PFSK-1 (cell line): ENCODE results near the gene KCNG2.

Experiments used
- FOXP2 ChIP-seq: optimal IDR thresholded peaks from 2 replicates; pipeline ENCODE3; 2011; ENCODE audit warnings: borderline replicate concordance, control low read depth, inconsistent platforms; ENCODE audit not compliant: insufficient read depth; ENCODE audit errors: extremely low read length, extremely low read depth
- POLR2AphosphoS5 ChIP-seq: IDR thresholded peaks from 2 replicates; pipeline ENCODE4 v1.6.1; 2012; ENCODE audit warnings: low read depth, mild to moderate bottlenecking, control low read depth, low read length, moderate library complexity
- REST ChIP-seq, 2 experiments: IDR thresholded peaks; 2 replicates each; pipeline versions ENCODE4 v1.6.1 to v1.8.0; 2011 to 2012; ENCODE audit warnings: low read depth in 2 of 2, low read length in 2 of 2, control low read depth in 1 of 2, inconsistent platforms in 1 of 2, mild to moderate bottlenecking in 1 of 2, moderate library complexity in 1 of 2; ENCODE audit not compliant: insufficient read depth in 1 of 2
- SIN3A ChIP-seq: IDR thresholded peaks from 2 replicates; pipeline ENCODE4 v1.6.1; 2012; ENCODE audit warnings: mild to moderate bottlenecking, low read length, moderate library complexity, borderline replicate concordance; ENCODE audit not compliant: insufficient read depth
- TAF1 ChIP-seq: IDR thresholded peaks from 2 replicates; pipeline ENCODE4 v1.6.1; 2012; ENCODE audit warnings: low read length, control low read depth, borderline replicate concordance; ENCODE audit not compliant: insufficient read depth

- TF ChIP-seq POLR2AphosphoS5 (no peak), TAF1 (no peak), SIN3A (no peak), REST (IDR thresholded peaks at IDR 0.05; ENCODE audit: insufficient read depth in 1 of 2, low read depth in 2 of 2, low read length in 2 of 2) (no peak), FOXP2 (no peak)
These were observed 84.0 kb downstream of the KCNG2 start for GRCh38 chr18:79881695-79882094.
